K562 (cell line): ENCODE results near the gene ETV3. TPM values are rescaled to one million over a fixed set of nuclear protein-coding genes. Genes with fewer than 3 reads are reported as not detected.

Source experiments
- ATAC-seq: fragments of 200-7000 bp; cut with Tn5 transposase; 3 replicates; pipeline ENCODE4 v1.9.1; 2020; ENCODE audit warnings: moderate library complexity
- BruUV-seq: library from RNA; stranded (reverse); fragments of 400-500 nt; replicated peaks from 2 replicates; lab custom pipeline; 2021; lab: Mats Ljungman, UMichigan
- CTCF ChIA-PET: fragments of 300-600 bp; formaldehyde crosslinking; extraction: SDS; loops from one replicate; lab custom pipeline; 2021; ENCODE audit warnings: low intra/inter-chr PET ratio; lab: Yijun Ruan, JAX
- POLR2A ChIA-PET: fragments of 300-600, 350-650 bp; sonication (Branson Sonifier 250); formaldehyde crosslinking; extraction: SDS; loops from one replicate; lab custom pipeline; 2021; ENCODE audit warnings: antibody characterized with exemption, inconsistent platforms; lab: Yijun Ruan, JAX
- DNase-seq, 4 experiments: peaks; one replicate each; pipeline versions ENCODE4 v3.0.0 to v3.0.0-alpha.2; 2011 to 2018; ENCODE audit warnings: low spot score in 3 of 4, mixed read lengths in 3 of 4; ENCODE audit errors: extremely low read depth in 1 of 4
- FAIRE-seq: peaks from 2 replicates; lab custom pipeline; 2011; peaks lifted over from hg19 to GRCh38; lab: Jason Lieb, UNC
- H2AFZ ChIP-seq: 2 replicates; pipeline ENCODE4 v1.6.0; 2011; ENCODE audit warnings: low read depth, low read length, control low read depth, inconsistent platforms
- H3K27ac ChIP-seq: fragments of 200-600 bp; 3 replicates; pipeline ENCODE4 v1.8.0; 2011; ENCODE audit warnings: low read depth, mild to moderate bottlenecking, control low read depth, inconsistent platforms, low read length, moderate library complexity, mixed read lengths; ENCODE audit errors: extremely low read depth
- H3K27me3 ChIP-seq, 2 experiments: fragments of 300-600 bp in 1 of 2; 2 replicates in 1 of 2; 3 replicates in 1 of 2; pipeline versions ENCODE4 v1.6.0 to v1.8.0; 2011; ENCODE audit warnings: inconsistent platforms in 2 of 2, low read length in 2 of 2, mild to moderate bottlenecking in 1 of 2, mixed read lengths in 1 of 2, moderate library complexity in 1 of 2; ENCODE audit not compliant: control insufficient read depth in 2 of 2, insufficient read depth in 2 of 2
- H3K36me3 ChIP-seq: fragments of 300-600 bp; 3 replicates; pipeline ENCODE4 v1.8.0; 2011; ENCODE audit warnings: mild to moderate bottlenecking, low read length, inconsistent platforms; ENCODE audit not compliant: control insufficient read depth, insufficient read depth
- H3K4me1 ChIP-seq, 2 experiments: fragments of 200-600 bp in 1 of 2; replicated peaks in 1 of 2; 2 replicates in 1 of 2; 3 replicates in 1 of 2; pipeline versions ENCODE4 v1.5.1 to v1.8.0; 2011; ENCODE audit warnings: inconsistent platforms in 2 of 2, low read length in 2 of 2, mild to moderate bottlenecking in 1 of 2, mixed read lengths in 1 of 2, moderate library complexity in 1 of 2; ENCODE audit not compliant: control insufficient read depth in 2 of 2, insufficient read depth in 2 of 2
- H3K4me2 ChIP-seq: 2 replicates; pipeline ENCODE4 v1.6.1; 2011; ENCODE audit warnings: low read length, control low read depth, inconsistent platforms, mixed read lengths; ENCODE audit not compliant: insufficient read depth
- H3K4me3 ChIP-seq: fragments of 200-600 bp; sonication (generic), shearing (Covaris generic); 2 replicates; pipeline ENCODE4 v1.5.1; 2016; ENCODE audit warnings: control low read depth, inconsistent platforms
- H3K79me2 ChIP-seq: fragments of 200-600 bp; 3 replicates; pipeline ENCODE4 v1.8.0; 2011; ENCODE audit warnings: low read length, inconsistent platforms; ENCODE audit not compliant: control insufficient read depth, insufficient read depth
- H3K9ac ChIP-seq, 2 experiments: 2 replicates each; pipeline versions ENCODE4 v1.6.0 to v1.6.1; 2011; ENCODE audit warnings: low read depth in 2 of 2, low read length in 2 of 2, control low read depth in 1 of 2, inconsistent platforms in 1 of 2, mild to moderate bottlenecking in 1 of 2, mixed read lengths in 1 of 2; ENCODE audit not compliant: insufficient read depth in 1 of 2
- H3K9me1 ChIP-seq: one replicate; pipeline ENCODE4 v1.6.0; 2011; ENCODE audit warnings: inconsistent platforms, mild to moderate bottlenecking, low read length, moderate library complexity; ENCODE audit not compliant: control insufficient read depth, insufficient read depth
- H3K9me3 ChIP-seq: replicated peaks from 2 replicates; pipeline ENCODE4 v1.5.1; 2011; ENCODE audit warnings: low read depth, low read length, inconsistent platforms; ENCODE audit not compliant: control insufficient read depth, insufficient read depth
- H4K20me1 ChIP-seq: replicated peaks from 2 replicates; pipeline ENCODE4 v1.6.1; 2011; ENCODE audit warnings: low read length, inconsistent platforms, mixed read lengths; ENCODE audit not compliant: control insufficient read depth, insufficient read depth
- FOSL1 ChIP-seq: fragments of 200-800 bp; sonication (Bioruptor generic); conservative IDR thresholded peaks from 2 replicates; pipeline ENCODE4 v1.6.1; 2016; ENCODE audit warnings: missing genetic modification characterization, missing compliant biosample characterization
- HDAC3 ChIP-seq: fragments of 450-650 bp; IDR thresholded peaks from 2 replicates; pipeline ENCODE4 v1.6.1; 2018; ENCODE audit warnings: borderline replicate concordance, mild to moderate bottlenecking, moderate library complexity; ENCODE audit not compliant: partially characterized antibody
- TBL1XR1 ChIP-seq, 2 experiments: IDR thresholded peaks; 2 replicates each; pipeline ENCODE4 v1.6.1; 2012; ENCODE audit warnings: improper control_type of control experiment in 2 of 2, low read length in 2 of 2, mild to moderate bottlenecking in 1 of 2
- TOE1 ChIP-seq, 2 experiments: fragments of 450-650 bp in 1 of 2; sonication (generic) in 1 of 2; formaldehyde crosslinking in 1 of 2; IDR thresholded peaks; 2 replicates each; pipeline versions ENCODE4 v1.7.1 to v1.8.0; 2016 to 2022; ENCODE audit warnings: borderline replicate concordance in 2 of 2, mild to moderate bottlenecking in 2 of 2, antibody characterized with exemption in 1 of 2, inconsistent platforms in 1 of 2, low read depth in 1 of 2, missing genetic modification reagents in 1 of 2, moderate library complexity in 1 of 2
- ZEB2 ChIP-seq: fragments of 450-650 bp; IDR thresholded peaks from 2 replicates; pipeline ENCODE4 v1.6.1; 2016
- ZNF584 ChIP-seq: fragments of 200-800 bp; sonication (Bioruptor generic); IDR thresholded peaks from 2 replicates; pipeline ENCODE4 v1.6.1; 2016; ENCODE audit warnings: low read depth, mild to moderate bottlenecking, missing genetic modification characterization, missing compliant biosample characterization
- WGBS: fragments of 100-300 bp; shearing (Covaris generic); methylation state at CpG from one replicate; pipeline ENCODE4 v1.1.6; 2016; ENCODE audit warnings: low coverage, mixed read lengths; ENCODE audit not compliant: insufficient coverage; ENCODE audit errors: missing lambda C conversion rate; 5-methylcytosine and 5-hydroxymethylcytosine counted together
- in situ Hi-C: fragments of 300-500 bp; cut with MboI; formaldehyde crosslinking; loops from 4 replicates; pipeline ENCODE4 v1.15.0; 2018; ENCODE audit warnings: inconsistent platforms, mixed read lengths
- intact Hi-C: fragments of 100-400 bp; cut with micrococcal nuclease; formaldehyde crosslinking; loops from 2 replicates; pipeline ENCODE4 v1.14.2; 2022
- polyA plus RNA-seq, 8 experiments: library from polyadenylated mRNA; depleted of rRNA in 4 of 8; stranded (reverse) in 5 of 8; unstranded in 3 of 8; fragments of >200 nt; fragmentation: Nextera tagmentation in 2 of 8; fragmentation: Illumina TruSeq in 1 of 8; extraction: Ambion mirVana in 2 of 8; extraction: Trizol in 1 of 8; gene quantifications; 2 replicates each; pipeline versions ENCODE4 v1.2.1 to v1.2.3, GENCODE V29; 2011 to 2014; ENCODE audit warnings: inconsistent platforms in 1 of 8, missing spikeins in 1 of 8
- total RNA-seq, 7 experiments: library from RNA; depleted of rRNA in 6 of 7; stranded (reverse); fragments of >200 nt in 6 of 7; fragmentation: Illumina TruSeq in 2 of 7; extraction: Trizol in 2 of 7; gene quantifications; 2 replicates each; pipeline versions ENCODE4 v1.2.1 to v1.2.3, GENCODE V29; 2011 to 2021; ENCODE audit warnings: low replicate concordance in 1 of 7
- TF ChIP-seq, protein P1 (sequence below): IDR thresholded peaks from 3 replicates; pipeline ENCODE4 v1.6.1; 2011; ENCODE audit warnings: borderline replicate concordance, mild to moderate bottlenecking; ENCODE audit not compliant: insufficient read length, insufficient read depth
- TF ChIP-seq, protein P2 (sequence below): fragments of 450-650 bp; IDR thresholded peaks from 2 replicates; pipeline ENCODE4 v1.6.1; 2014; ENCODE audit warnings: low read depth, mild to moderate bottlenecking, moderate library complexity, borderline replicate concordance
- TF ChIP-seq, protein P3 (sequence below): sonication (generic); formaldehyde crosslinking; IDR thresholded peaks from 2 replicates; pipeline ENCODE4 v1.8.0; 2022; ENCODE audit warnings: missing genetic modification reagents, mild to moderate bottlenecking, moderate library complexity, borderline replicate concordance

ETV3 gene
- total and polyA plus RNA-seq, 9 of the 15 experiments (the other 6 are each of a cell fraction or from before 2014, with no cell fraction given), result 3.1 to 16.0 (median 9.0) TPM

DNA sequence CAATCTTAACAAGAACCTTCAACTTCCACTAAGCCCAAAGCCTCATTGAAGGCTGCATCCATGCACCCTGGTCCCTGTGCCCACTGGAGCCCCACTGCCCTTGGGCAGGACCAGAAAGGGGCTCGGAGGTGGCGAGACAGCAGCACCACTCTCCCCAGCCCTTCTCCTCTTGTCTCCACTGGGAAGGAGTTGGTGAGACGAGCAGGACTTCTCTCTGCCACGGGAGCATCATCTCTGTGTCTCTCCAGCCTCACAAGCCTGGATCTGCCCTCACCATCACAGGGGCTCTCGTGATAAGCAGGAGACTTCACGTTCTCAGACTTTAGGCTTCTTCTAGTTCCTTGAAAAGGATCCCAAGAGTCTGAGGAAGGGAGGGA lies 31.4 kb downstream of the ETV3 start (continued):
- TF ChIP-seq TOE1 (IDR thresholded peaks at IDR 0.05; ENCODE audit: borderline replicate concordance) (no peak), TOE1 (CRISPR knock-in tag; IDR thresholded peaks at IDR 0.05; ENCODE audit: borderline replicate concordance, low read depth) (no peak), ZNF584 (no peak), HDAC3 (no peak)
- TF ChIP-seq, protein P1, sequence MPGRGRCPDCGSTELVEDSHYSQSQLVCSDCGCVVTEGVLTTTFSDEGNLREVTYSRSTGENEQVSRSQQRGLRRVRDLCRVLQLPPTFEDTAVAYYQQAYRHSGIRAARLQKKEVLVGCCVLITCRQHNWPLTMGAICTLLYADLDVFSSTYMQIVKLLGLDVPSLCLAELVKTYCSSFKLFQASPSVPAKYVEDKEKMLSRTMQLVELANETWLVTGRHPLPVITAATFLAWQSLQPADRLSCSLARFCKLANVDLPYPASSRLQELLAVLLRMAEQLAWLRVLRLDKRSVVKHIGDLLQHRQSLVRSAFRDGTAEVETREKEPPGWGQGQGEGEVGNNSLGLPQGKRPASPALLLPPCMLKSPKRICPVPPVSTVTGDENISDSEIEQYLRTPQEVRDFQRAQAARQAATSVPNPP, result no peak

DNA sequence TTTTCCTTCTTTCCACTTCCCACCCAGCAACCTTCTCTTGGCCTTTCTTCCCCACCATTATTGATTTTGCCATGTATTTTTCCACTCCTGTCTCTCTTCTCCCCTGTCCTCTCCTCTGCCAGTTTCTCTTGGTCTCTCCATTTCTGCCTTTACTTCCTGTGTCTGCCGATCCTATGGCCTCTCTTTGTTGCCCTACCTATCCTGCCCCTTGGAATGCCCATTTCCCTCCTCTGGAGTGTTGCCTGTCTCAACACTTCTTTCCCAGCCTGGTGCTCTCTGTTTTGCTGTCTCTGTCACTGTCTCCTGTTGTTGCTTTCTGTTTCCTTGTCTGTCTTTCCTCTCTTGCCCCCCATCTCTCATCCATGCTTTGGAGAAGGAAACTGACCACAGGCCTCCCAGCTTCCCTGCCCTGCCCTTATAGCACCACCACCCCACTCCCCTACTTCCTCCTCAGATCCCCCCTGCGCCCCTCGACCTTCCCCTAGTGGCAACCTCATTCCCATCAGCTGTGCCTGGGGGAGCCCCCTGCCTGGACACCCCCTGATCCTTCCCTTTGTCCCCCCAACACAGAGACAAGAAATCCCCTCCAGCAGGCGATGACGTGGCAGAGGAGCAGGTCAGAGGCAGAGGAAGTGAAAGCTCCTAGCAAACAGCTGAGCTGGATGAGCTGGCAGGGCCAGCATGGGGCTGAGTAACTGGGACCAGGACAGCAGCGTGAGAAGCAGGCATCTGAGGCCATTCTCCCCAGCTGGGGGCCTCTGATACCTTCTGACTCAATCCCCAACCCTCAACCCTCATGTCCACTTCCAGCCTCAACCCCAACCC lies 32.0 kb downstream of the ETV3 start:
- no peak overlapping the region for H2AFZ ChIP-seq
- H3K9me3 ChIP-seq, result no peaks in the 10 kb centered on the region
- ATAC-seq (peak; percentile 28; the same call in 1 of the 3 replicates), DNase-seq (peak in 1 of 4 experiments; percentile 16), FAIRE-seq (peak; percentile 57)
- 0 out of 2 replicates have a peak, but pooled peaks cover 12% of the 10 kb centered on the region for H4K20me1 ChIP-seq
- H3K4me2 ChIP-seq, result no peak overlapping the region
- 2% methylated on average over 6 of the region's 6 CpGs for WGBS
- no peaks in the 10 kb centered on the region for H3K9me1 ChIP-seq
- H3K4me1 ChIP-seq, result peaks cover 0 to 5% of the 10 kb centered on the region in 2 experiments; a peak in 1 of 5 replicates
- POLR2A ChIA-PET, result interaction anchor here (0.6 to 1.9 kb wide), 2 partner anchors 16 to 220 kb away, joined by 3 to 5 read pairs; no protein-coding TSS in a partner anchor
- BruUV-seq, result no TSS peak
- H3K79me2 ChIP-seq, result no peaks in the 10 kb centered on the region
- no peak overlapping the region for H3K9ac ChIP-seq
- CTCF ChIA-PET, result no interaction called here
- H3K27ac ChIP-seq, result no peak overlapping the region
- peaks cover 63 to 86% of the 10 kb centered on the region in 2 experiments for H3K27me3 ChIP-seq
- H3K36me3 ChIP-seq, result no peaks in the 10 kb centered on the region
- H3K4me3 ChIP-seq, result no peak overlapping the region
- in situ Hi-C loops, result no loop called here
- intact Hi-C loops, result no loop called here
- TF ChIP-seq ZEB2 (0 out of 2 replicates have a peak, but pooled peaks have one; percentile 14), FOSL1 (tag) (0 out of 2 replicates have a peak, but pooled peaks have one; percentile 31), TBL1XR1 (IDR thresholded peaks at IDR 0.05; ENCODE audit: low read length in 2 of 2) (no peak)
- TF ChIP-seq, protein P2, sequence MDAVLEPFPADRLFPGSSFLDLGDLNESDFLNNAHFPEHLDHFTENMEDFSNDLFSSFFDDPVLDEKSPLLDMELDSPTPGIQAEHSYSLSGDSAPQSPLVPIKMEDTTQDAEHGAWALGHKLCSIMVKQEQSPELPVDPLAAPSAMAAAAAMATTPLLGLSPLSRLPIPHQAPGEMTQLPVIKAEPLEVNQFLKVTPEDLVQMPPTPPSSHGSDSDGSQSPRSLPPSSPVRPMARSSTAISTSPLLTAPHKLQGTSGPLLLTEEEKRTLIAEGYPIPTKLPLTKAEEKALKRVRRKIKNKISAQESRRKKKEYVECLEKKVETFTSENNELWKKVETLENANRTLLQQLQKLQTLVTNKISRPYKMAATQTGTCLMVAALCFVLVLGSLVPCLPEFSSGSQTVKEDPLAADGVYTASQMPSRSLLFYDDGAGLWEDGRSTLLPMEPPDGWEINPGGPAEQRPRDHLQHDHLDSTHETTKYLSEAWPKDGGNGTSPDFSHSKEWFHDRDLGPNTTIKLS, result peak; percentile 54
- TF ChIP-seq, protein P3, sequence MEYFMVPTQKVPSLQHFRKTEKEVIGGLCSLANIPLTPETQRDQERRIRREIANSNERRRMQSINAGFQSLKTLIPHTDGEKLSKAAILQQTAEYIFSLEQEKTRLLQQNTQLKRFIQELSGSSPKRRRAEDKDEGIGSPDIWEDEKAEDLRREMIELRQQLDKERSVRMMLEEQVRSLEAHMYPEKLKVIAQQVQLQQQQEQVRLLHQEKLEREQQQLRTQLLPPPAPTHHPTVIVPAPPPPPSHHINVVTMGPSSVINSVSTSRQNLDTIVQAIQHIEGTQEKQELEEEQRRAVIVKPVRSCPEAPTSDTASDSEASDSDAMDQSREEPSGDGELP, result peak; percentile 62; the same call in 1 of the 2 replicates
